HEK293T (cell line): ENCODE results near the gene SYNGAP1.

Experiments used
- ARNT ChIP-seq: fragments of 450-650 bp; IDR thresholded peaks from 2 replicates; pipeline ENCODE4 v1.6.1; 2017; ENCODE audit warnings: mild to moderate bottlenecking
- BHLHE40 ChIP-seq: fragments of 450-650 bp; IDR thresholded peaks from 2 replicates; pipeline ENCODE4 v1.6.1; 2016; ENCODE audit warnings: mild to moderate bottlenecking, moderate library complexity, borderline replicate concordance
- FOXM1 ChIP-seq: fragments of 450-650 bp; IDR thresholded peaks from 2 replicates; pipeline ENCODE4 v1.6.1; 2017; ENCODE audit warnings: mild to moderate bottlenecking, borderline replicate concordance
- SP1 ChIP-seq: fragments of 450-650 bp; IDR thresholded peaks from 2 replicates; pipeline ENCODE4 v1.6.1; 2017
- SUZ12 ChIP-seq: fragments of 450-650 bp; IDR thresholded peaks from 2 replicates; pipeline ENCODE4 v1.6.1; 2016; ENCODE audit warnings: mild to moderate bottlenecking
- ZNF384 ChIP-seq: fragments of 450-650 bp; IDR thresholded peaks from 2 replicates; pipeline ENCODE4 v1.6.1; 2016

DNA sequence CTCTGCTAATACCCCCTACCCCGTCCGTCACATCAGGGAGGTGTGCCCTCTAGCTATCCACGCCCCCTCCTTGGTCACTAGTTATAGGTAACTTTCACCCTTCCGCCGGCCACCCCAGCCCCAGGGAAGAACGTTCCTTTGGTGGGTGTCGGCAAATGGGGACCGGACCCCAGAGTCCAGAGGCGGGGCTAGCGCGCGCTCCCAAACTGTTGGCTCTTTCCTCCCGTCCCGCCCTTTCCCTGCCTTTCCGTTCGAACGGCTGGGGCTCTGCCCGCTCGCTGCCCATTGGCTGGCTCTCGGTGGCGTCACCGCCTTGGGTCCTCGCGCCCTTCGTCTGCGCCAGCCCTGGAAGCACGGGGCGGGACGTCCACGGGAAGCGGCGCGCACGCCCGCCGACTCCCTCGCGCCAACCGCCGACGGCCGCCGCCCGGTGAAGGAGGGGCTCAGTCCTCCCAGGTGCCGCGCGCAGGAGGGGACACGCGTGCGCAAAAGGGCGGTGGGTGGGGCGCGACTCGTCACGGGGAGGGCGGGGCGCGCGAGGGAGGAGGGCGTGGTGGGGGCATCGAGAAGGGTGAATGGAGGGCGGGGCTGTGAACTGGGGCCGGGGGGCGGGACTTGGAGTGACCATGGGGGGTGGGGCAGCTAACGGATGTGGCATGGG is 9.7 kb upstream of the SYNGAP1 start:
- TF ChIP-seq ZNF384 (no peak), FOXM1 (no peak), ARNT (no peak), SUZ12 (no peak), SP1 (no peak), BHLHE40 (no peak)
